LHCN-M2 (cell line): Measurements from ENCODE around the gene TMEM176A. TPM values are rescaled to one million over a fixed set of nuclear protein-coding genes. Genes with fewer than 3 reads are reported as not detected.
"Not testable (repeated sequence)": the region's sequence is repeated elsewhere in the genome, so short reads cannot be mapped to it uniquely, and the experiment has no call there.

Experiments used
- DNase-seq: peaks from one replicate; pipeline ENCODE4 v3.0.0-alpha.2; 2012; ENCODE audit warnings: low read depth
- total RNA-seq: library from RNA; depleted of rRNA; stranded (reverse); fragments of >200 nt; gene quantifications from 2 replicates; pipeline ENCODE4 v1.2.3, GENCODE V29; 2014

The TMEM176A gene
- total RNA-seq, 1 experiment from 2014 or later: not detected

DNA sequence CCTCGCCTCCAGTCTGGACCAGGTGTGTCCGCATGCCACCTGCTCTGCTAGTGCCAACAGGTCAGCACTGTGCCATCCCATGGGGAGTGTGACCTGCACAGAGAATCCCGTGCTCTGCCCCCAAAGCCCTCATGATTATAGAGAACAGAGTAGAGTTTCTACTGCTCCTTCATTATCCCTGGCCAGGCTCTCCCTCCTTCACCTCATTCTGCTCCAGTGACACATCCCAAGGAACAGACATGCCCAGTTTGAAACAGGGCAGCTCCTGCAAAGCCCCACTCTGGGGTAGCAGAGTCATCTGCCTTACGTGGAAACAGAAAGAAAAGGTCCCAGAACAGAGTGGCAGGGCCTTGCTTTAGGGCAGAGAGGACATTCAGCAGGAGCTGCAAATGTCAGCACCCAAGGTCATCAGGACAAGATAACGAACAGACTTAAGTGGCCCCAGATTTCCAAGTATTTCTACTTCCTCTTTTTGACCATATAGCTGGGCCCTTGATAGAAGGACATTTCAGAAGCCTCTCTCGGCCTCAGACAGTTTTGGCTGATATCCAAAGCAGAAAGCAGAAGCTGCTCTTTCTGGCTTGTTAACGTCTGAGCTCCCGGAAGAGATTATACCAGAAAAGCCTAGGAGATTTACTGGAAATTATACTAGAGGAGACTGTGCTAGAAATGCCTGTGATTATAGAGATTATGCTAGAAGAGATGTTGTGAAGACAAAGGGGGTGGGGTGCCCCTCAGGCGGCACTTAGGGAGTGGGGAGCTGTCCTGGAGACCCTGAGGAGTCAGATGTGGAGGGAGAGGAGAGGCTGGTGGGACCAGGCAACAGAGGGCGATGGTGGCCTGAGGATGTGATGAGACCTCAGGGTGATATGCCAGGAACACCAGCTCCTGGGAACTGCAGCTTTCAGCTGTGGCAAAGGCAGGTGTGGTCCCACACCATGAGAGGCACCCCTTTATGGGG is 13.0 kb upstream of the TMEM176A start:
- no peak for DNase-seq

DNA sequence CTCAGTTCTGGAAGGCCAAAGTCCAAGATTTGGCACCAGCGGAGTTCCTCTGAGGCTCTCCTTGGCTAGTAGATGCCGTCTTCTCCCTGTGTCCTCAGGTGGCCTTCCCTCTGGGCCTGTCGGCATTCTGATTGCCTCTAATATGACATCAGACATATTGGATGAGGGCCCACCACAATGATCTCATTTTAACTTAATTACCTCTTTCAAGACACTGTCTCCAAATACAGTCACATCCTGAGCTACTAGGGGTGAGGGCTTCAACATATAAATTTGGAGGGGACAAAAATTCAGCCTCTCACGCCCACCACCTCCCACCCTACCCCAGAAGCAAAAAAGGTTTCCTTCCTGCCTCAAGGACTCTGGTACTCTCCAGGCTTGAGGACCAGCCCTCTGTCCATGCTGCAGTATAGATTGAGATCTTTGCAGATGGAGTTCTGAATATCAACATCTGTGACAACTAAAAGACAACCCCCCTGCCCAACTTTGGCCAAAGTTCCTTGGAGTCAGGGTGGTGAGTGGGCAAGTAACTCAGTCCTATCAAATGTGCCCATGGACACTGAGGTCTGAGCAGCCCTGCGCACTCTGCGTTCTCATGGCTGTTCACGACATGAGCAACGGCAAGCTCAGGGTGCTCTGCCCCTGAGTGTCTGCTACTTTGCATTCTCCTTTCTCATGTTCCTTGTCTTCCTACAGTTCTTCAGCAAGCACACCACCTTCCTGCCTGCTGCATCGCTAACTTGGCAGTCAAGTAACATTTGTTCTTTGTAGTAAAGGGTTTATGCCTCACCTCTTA is 11.9 kb upstream of the TMEM176A start:
- DNase-seq: no peak

- no peak for DNase-seq
Observed at GRCh38 chr7:150790416-150791075, 10.0 kb upstream of the TMEM176A start.

GRCh38 chr7:150791304-150791703 is 9.3 kb upstream of the TMEM176A start:
- no peak for DNase-seq

DNA sequence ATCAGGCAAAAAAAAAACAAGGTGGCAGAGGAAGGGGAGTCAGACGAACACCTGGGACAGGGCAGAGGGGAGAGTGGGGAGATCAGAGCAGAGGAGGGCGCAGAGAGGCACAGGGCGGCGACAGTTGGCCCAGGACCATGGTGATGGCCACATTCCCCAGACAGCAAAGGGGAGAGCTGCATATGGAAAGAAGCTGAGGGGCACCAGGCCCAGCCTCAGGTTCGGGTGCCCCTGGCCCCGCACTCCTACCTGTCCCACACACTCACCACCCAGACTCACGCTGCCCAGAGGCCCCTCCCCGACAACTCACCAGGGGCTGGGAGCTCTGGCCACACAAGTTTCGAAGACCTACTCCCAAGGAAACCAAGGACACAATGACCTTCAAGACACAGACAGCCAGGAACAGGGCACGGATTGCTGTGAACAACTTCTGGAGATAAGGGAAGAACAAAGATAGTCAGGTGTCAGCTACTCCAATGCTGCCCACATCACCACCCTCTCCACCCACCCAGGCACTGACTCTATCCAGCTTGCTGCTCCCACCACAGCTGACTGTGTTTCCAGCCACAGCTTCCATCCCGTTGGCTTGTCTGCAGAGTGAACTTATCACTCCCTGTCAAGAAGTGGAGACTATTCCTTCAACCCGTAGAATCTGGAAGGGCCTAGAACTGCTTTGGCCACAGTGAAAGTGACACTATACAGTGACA is 8.7 kb upstream of the TMEM176A start:
- DNase-seq: no peak

DNA sequence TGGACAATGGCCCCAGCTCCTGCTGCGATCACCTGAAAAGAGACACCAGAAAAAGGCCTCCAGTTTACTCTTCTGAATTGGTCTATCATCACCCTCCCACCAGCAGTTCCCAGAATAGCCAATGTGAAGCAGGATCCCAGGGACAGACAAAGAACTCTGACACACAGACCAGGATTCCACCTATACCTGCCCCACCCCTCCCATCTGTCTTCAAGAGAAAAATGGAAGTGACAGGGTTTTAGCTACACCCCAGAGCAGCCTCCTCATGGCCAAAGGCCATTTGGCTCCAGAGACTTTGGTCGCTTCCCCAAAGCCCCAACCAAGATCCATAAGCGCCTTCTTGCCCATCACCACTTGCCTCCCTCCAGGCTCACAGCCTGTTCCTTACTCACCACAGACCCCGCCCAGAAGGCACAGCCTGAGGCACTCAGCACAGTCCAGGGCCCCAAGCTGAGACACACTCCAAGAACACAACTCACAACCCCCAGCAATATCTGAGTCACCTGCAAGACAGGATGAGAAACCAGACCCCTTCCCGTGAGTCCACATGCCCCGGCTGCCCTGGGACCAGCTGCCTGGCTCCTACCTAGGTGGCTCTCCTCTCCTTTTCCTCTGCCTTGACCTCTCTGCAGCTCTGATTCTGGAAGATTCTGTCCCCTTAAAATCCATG is 6.9 kb upstream of the TMEM176A start:
- DNase-seq: no peak

- DNase-seq: no peak
Observed at GRCh38 chr7:150797661-150798060, 2.9 kb upstream of the TMEM176A start.

- DNase-seq: no peak
Observed at GRCh38 chr7:150799156-150799555, 1.4 kb upstream of the TMEM176A start.

GRCh38 chr7:150799741-150800580 is 608 bp upstream of the TMEM176A start, which contains the start of gene TMEM176B:
Gene TMEM176B, minus strand, starts transcription at chr7:150800364. Its CDS starts 3,795 bp downstream, at chr7:150796569.
- no peak for DNase-seq

GRCh38 chr7:150801242-150801945 is 825 bp downstream of the TMEM176A start:
- no peak for DNase-seq

DNA sequence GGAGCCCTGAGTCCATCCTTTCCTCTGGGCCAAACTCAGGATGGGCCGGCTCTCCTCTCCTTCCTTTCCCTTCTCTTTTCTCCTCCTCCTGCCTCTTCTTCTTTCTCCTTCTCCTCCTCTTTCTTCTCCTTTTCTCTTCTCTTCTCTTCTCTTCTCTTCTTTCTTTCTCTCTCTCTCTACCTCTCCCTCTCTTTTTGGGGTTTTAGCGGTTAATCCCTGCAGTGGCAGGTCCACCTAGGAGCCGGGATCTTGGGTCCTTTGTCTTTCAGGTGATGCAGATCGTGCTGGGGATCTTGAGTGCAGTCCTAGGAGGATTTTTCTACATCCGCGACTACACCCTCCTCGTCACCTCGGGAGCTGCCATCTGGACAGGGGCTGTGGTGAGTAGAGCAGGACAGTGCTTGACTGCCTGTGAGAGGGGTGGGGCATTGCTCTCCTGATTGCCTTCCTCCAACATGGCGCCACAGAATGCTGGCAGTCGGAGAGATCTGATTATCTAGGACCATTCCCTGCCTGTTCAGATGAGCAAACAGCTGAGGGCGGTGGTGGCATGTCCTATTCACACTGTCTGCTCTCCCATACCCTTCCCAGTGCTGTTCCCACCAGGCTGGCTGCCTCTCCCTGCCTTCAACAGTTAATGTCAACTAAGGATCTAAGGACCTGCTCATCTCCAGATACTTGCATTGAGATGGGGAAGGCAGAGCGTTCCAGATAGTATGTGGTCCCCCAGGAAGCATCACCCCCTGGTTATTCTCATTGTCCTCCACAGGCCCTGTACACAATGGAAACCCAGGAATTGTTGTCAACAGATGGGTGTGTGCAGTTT is 1.6 kb downstream of the TMEM176A start:
- no peak for DNase-seq

- DNase-seq: no peak
Observed at GRCh38 chr7:150803161-150803860, 2.7 kb downstream of the TMEM176A start.

GRCh38 chr7:150804802-150805201 is 4.2 kb downstream of the TMEM176A start:
- DNase-seq: no peak

DNA sequence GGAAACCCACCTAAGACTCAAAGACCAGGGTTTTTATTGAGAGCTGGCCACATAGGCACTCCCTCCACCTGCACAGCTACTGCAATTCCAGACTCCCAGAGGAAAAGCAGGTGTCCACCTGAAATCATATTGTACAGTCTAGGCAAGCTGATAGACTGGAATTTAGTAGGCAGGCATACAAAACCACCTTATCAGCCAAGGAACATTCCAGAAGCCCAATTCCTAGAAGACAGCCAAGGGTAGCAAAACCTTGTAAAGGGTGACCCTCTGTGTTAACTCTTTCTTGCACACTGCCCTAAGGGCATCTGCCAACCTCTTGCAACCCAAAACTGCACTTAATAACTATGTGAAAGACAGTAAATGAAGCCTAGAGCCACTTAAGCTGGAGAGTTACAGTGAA is 5.3 kb downstream of the TMEM176A start:
- no peak for DNase-seq

DNA sequence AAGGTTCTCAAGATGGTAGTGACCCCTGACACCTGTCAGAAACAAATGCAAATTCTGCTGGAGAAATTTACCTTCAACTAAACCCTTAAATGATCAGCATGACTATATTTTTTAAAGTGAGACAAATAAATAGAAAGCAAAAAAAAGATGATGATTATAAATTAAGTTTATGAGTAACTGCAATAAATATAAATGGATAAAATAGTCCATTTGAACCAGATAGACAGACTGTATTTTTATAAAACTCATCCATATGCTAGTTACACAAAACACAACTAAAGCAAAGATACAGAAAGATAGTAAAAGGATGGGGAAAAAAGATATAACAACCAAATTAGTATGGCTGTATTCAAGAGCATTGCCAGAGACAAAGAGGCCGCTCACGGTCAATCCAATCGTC is 5.9 kb downstream of the TMEM176A start:
- DNase-seq: no peak

GRCh38 chr7:150806863-150807262 is 6.3 kb downstream of the TMEM176A start:
- no peak for DNase-seq

GRCh38 chr7:150807616-150808438 is 7.3 kb downstream of the TMEM176A start:
- DNase-seq: not testable (repeated sequence)
